C1 segment of cervical spinal cord (tissue), 14 donors: ENCODE measurements around the gene FES.
"Not testable (repeated sequence)": the region's sequence is repeated elsewhere in the genome, so short reads cannot be mapped to it uniquely, and the experiment has no call there.

ENCODE experiments used
- DNase-seq, 14 donors: peaks; one replicate each; lab custom pipeline; 2025; lab: John Stamatoyannopoulos, UW

FES gene

DNA sequence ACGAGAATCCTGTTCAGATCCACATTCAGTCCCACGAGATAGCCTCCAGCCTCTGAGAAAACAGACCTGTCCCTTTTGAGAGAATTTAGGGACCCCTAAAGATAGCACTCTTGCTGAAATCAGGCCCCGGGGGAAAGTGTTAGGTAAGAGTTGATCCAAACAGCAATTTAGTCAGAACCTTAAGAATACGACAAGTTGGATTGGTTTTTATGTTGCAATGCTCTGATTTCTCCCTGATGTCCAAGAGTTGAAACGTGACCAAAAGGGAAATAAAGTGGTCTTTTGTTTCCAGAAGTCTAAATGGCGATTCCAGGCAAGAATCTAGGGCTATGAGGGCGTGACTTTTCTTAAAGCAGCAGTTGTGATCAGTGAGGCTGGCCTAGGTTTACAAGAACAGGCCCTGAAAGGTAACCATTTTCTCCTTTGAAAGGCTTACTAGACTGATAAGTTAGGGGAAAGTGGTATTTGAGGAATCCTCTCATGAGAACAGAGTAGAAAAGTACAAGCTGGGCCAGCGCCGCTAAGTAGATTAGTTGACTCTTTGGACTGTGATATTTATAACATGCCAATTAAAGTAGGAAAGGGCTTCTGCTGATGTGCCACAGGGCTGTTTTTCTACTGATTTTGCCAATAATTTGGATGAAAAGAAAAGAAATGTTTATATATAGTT, 23.7 kb downstream of the FES start:
- DNase-seq: no peak

DNA sequence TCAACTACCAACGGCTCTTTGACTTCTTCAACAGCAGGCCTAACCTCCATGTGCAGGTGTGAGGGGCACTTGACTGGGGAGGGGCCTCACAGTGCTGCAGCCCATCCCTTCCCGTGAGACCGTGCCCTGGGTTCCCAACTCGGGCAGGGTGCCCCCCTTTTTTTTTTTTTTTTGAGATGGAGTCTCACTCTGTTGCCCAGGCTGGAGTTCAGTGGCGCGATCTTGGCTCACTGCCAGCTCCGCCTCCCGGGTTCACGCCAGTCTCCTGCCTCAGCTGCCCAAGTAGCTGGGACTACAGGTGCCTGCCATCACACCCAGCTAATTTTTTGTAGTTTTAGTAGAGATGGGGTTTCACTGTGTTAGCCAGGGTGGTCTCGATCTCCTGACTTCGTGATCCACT, 25.1 kb downstream of the FES start:
- DNase-seq: not testable (repeated sequence)

DNA sequence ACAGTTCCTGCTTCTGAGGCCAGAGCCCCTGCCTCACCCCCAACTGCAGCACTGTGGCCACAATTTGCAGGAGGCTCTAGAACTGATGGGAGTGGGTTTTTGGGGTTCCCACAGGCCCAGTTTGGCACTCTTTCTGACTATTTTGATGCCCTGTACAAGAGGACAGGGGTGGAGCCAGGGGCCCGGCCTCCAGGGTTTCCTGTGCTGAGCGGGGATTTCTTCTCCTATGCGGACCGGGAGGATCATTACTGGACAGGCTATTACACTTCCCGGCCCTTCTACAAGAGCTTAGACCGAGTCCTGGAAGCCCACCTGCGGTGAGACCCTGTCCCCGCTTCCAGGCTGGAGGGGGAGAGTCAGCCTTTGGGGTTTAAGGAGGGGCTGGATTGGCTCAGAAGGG, 25.7 kb downstream of the FES start:
- no peak for DNase-seq

DNA sequence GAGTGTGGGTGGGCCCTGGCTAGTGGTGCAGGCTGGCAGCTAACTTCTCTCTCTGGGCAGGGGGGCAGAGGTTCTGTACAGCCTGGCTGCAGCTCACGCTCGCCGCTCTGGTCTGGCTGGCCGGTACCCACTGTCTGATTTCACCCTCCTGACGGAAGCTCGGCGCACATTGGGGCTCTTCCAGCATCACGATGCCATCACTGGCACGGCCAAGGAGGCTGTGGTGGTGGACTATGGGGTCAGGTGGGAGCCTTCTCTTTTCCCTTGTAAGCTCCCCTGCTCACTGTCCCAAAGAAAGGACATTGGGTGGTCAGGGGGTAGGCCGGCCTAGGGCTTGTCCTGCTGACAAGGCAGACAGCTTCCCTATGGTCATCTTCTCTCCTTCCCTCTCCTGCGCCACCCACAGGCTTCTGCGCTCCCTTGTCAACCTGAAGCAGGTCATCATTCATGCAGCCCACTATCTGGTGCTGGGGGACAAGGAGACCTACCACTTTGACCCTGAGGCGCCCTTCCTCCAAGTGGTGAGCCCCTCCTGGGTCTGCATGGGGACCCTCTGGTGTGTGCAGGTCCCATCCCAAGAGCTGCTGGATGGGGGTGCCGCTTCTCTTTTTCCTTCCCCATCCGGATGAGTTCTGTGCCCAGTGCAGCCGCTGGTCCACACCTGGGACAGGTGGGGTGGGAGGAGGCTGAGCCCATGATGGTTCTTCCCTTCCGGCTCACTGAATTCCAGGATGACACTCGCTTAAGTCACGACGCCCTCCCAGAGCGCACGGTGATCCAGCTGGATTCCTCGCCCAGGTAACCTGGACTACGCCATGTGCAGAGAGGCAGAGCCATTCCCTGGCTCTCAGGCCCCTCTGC, 26.4 kb downstream of the FES start:
- DNase-seq: no peak

DNA sequence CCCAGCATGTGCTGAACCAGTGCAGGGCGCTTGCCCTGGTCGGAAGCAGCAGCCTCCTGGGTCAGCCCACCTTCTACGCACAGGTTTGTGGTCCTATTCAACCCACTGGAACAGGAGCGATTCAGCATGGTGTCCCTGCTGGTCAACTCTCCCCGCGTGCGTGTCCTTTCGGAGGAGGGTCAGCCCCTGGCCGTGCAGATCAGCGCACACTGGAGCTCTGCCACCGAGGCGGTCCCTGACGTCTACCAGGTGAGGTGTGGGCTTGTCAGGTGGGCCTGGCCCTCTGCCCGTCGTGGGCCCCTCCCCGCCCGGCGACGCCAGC, 27.0 kb downstream of the FES start:
- DNase-seq: no peak

DNA sequence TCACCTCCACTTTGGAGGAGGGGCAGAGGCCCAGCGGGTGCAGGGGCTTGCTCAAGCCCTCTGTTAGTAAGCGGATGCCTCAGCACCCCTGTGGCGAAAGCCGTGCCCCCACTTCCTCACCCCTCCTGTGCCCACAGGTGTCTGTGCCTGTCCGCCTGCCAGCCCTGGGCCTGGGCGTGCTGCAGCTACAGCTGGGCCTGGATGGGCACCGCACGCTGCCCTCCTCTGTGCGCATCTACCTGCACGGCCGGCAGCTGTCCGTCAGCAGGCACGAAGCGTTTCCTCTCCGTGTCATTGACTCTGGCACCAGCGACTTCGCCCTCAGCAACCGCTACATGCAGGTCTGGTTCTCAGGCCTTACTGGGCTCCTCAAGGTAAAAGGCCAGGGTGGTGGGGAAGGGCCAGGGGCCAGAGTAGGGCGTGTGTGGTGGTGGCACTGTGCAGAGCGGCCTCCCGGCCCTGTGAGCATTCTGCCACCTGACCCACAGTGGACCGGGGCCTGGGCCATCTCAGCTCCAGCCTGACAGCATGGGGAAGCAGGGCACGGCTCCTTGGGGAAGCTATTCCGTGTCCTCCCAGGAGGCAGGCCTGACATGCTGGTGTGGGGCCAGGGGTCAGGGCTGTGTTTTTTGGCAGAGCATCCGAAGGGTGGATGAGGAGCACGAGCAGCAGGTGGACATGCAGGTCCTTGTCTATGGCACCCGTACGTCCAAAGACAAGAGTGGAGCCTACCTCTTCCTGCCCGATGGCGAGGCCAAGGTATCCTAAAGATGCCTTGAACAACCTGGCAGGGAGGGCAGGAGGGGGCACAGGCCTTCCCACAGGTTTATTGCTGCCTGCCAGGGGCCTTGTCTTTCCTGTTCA, 27.8 kb downstream of the FES start:
- DNase-seq: no peak

DNA sequence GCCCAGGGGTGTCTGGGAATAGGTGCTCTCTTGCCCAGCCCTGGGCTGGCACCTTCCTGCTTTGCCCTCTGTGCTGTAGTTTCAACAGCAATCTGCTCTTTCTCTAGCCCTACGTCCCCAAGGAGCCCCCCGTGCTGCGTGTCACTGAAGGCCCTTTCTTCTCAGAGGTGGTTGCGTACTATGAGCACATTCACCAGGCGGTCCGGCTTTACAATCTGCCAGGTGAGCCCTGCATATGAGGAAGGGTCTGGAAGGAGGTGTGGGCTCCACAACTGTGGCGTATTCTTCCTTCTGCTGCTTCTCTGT, 28.4 kb downstream of the FES start:
- DNase-seq: no peak

DNA sequence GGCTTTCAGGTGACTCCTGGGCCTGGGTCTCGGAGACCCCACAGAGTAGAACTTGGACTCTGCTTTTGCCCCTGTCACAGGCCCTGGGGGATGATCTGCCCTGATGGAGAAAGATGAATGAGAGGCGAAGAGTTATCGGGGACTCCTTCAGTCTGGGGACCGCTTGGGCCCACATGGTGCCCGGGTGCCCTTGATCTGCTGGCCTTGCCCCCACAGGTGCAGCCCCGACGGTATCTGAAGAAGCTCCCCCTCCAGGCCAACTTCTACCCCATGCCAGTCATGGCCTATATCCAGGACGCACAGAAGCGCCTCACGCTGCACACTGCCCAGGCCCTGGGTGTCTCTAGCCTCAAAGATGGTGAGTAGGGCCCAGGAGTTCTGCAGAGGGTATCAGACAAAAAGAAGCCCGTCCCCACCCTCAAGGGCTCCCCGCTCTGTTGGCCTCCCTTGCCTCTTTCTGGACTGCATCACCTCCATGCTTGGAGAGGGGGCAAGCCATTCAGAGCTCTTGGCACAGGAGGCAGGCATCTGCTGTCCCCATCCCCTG, 29.2 kb downstream of the FES start:
- no peak for DNase-seq

DNA sequence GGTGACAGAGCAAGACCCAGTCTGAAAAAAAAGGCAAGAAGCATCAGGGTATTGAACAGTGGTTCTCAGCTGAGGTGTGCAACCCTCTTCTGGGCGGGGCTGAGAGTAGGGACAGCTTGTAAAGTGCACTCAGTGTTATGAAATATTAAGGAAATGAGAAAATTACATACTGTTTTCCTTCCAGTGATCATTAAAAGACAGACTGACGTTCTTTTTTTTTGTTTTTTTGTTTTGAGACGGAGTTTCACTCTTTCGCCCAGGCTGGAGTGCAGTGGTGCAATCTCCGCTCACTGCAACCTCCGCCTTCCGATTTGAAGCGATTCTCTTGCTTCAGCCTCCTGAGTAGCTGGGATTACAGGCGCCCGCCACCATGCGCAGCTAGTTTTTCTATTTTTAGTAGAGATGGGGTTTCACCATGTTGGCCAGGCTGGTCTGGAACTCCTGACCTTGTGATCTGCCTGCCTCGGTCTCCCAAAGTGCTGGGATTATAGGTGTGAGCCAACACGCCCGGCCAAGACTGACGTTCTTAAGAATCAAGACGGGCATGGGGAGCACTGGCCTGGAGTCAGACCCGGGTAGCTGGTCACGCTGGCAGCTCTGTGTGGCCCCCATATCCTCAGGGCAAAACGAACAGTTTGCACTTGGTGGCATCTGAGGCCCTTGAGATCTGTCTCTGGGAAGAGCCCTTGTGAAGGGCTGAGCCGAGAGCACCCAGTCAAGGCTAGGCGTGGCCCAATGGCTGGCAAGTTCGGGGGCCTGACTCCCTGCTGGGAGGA, 30.2 kb downstream of the FES start:
- no peak for DNase-seq

DNA sequence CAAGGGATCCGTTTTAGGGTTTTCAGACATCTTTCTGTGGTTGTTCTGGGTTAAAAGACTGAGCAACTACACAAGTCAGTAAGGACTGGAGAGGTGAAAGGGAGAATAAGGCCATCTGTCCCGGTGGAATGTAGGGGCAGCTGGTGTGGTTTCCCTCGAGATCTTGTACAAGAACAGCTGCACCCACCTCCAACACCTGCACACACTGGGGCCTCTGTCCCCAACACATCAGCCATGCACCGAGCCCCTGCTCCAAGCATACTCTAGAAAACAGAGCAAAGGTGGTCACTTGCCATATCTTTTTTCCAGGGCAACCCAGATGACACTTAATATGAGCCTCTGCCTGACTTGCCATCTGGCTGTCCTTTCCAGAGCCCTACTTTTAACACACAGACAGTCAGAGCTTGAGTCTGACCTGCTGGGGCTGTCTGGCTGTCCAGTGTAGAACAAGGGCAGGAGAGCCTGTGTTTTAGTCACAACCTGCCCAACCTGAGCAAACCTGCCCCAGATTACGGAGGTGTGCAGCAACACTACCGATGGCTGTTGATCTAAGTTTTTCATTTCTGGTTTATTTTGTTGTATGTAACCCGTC, 31.0 kb downstream of the FES start:
- no peak for DNase-seq

DNA sequence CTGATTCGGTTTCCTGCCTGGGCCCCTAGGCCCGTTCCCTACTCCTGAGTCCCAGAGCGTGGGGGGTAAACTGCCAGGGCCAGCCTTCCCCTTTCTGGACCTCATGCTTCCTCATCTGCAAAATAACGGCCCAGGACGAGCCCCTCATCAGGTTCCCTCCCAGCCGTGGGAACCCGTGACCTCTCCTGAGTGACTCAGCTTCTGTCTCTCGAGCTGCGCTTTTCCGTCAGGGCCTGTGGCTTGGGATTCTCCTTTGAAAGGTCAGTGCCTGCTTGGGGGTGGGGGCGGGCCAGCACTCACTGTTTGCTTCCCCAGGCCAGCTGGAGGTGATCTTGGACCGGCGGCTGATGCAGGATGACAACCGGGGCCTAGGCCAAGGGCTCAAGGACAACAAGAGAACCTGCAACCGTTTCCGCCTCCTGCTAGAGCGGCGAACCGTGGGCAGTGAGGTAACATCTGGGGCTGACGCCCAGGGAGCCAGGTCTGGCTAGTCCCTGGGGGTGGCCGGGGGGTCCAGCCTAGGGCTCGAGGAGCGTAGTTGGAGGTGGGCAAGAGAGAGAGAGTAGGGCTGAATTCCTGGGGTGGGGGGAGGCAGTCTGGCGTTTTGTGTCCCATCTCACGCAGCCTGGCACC, 31.6 kb downstream of the FES start:
- peak in 5 of 14 donors; percentile 9 to 62 (median 16) for DNase-seq

DNA sequence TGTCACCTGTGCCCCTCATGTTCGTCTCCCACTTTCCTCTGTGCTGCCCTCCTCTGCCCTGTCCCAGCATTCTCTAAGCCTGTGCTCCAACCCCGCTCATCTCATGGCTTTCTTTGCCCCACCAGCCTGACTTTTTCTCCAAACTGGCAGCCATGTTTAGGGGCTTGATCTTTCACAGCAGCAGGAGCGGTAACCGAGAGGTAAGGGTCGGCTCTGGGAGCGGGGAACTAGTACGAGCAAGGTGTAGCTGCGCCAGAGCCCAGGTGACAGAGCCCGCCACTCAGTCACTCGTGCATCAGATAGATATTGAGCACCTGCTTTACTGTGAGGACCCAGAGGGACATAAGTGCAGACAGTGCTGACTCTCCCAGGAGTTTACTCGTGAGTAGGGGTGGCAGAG, 32.2 kb downstream of the FES start:
- no peak for DNase-seq

DNA sequence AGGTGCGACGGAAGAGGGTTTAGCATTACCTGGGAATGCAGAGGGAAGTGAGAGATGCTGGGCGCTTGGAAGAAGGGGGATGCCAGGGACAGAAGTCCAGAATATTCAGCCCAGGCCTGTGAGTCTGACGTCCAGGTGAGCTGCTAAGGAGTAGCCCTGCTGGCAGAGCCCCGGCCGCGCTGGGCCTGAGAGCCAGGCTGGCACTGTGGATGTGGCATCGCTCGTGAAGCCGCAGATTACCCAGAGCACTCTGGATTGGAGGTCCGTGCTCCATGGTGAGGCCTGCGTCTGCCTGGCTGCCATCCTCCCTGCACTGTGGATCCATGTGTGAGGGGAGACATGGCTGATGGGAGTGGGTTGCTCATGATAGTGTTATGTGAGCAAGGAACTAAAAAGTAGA, 33.3 kb downstream of the FES start:
- DNase-seq: no peak

DNA sequence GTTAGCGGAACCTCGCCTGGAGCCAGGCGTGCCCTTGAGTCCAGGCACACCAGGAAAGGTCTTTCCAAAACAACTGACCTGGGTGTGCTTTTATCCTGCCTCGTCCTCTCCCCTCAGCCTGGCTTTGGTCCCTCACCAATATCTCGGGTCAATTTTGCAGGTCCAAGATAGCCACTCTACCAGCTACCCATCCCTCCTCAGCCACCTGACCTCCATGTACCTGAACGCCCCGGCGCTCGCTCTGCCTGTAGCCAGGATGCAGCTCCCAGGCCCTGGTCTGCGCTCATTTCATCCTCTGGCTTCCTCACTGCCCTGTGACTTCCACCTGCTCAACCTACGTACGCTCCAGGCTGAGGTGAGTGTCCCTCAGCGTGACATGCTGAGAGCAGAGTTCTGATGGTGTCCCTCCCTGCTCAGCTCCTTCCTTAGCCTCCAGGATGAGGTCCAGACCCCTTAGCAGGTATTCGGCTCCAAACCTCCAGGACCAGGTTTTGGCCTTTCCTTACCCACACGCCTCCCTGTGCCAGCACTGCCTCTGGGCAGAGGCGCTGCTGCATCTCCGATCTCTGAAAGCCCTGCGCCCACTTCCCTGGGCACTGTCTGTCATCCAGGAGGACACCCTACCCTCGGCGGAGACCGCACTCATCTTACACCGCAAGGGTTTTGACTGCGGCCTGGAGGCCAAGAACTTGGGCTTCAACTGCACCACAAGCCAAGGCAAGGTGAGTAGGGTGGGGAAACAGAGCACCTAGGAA, 33.9 kb downstream of the FES start:
- no peak for DNase-seq

DNA sequence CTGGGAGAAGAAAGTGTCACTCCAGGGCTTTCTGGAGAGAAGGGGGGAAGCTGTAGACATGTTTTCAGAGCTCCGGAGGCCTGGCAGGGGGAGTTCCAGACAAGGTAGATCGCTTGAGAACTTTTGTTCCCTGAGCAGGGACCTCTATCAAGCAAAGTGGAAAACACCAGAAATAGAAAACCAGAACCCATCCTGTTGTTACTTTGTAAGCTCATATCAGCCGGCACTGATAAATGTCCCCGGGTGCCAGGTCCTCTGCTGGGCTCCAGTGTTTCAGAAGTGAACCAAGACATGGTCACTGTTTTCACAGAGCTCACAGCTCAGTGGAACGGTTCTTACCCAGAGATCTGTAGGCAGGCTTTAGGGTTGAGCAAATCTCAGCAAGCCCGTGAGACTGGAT, 34.5 kb downstream of the FES start:
- no peak for DNase-seq

DNA sequence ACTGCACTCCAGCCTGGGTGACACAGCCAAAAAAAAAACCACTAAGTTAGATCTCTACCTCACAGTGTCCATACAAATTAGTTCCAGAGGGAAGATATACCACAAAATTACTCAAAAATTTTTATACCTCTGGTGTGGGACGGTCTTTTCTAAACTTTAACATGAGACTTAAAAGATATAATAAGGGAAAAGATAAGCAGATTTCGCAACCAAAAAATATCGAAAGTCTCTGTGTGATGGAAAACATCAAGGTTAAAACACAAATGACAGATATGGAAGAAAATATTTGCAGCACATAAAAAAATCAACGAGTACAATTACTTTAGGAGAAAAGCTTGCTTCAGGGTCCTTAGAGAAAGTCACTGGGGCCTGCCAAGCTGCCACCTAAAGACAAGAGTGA, 37.6 kb downstream of the FES start:
- DNase-seq: no peak

DNA sequence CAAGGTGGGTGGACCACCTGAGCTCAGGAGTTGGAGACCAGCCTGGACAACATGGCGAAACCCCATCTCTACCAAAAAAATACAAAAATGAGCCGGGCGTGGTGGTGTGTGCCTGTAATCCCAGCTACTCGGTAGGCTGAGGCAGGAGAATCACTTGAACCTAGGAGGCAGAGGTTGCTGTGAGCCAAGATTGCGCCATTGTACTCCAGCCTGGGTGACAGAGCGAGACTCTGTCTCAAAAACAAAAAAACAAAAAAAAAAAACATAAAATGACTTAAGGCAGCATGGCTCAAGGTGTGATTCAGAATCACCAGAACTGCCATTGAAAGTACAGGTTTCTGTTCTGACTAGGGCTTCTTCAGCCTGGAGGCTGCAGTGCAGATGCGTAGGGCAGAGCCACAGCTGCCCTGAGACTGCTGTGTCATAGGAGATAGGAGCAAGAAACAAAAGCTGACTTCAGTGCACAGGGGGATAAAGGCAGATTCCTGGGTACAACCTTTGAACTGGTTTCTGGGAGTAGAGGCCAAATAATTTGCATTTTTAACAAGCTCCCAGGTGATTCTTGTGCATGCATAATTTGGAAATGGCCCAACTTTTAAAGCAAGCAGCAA, 38.5 kb downstream of the FES start:
- not testable (repeated sequence) for DNase-seq

DNA sequence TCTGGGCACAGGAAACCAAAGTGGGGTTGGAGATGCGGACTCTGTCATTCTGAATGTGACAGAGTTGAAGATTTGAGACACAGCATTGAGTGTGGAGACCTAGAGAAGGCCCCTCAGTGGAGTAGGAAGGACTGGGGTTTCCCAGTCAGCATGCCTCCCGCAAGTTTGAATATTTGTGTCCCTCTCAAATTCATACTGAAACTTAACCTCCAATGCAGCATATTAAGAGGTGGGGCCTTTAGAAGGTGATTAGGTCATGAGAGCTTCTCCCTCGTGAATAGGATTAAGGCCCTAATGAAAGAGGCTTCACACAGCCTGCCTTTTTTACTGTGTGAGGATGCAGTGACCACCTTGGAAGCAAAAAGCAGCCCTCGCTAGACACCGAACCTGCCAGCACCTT, 40.1 kb downstream of the FES start:
- no peak for DNase-seq

DNA sequence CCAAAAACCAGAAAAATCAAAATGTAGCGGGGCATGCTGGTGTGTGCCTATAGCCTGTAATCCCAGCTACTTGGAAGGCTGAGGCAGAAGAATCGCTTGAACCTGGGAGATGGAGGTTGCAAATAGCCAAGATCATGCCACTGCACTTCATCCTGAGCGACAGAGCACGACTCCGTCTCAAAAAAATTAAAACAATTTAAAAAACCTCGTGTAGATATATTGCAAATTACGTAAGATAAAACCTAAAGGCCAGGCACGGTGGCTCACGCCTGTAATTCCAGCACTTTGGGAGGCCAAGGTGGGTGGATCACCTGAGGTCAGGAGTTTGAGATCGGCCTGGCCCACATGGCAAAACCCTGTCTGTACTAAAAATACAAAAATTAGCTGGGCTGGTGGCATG, 42.5 kb downstream of the FES start:
- DNase-seq: not testable (repeated sequence)

DNA sequence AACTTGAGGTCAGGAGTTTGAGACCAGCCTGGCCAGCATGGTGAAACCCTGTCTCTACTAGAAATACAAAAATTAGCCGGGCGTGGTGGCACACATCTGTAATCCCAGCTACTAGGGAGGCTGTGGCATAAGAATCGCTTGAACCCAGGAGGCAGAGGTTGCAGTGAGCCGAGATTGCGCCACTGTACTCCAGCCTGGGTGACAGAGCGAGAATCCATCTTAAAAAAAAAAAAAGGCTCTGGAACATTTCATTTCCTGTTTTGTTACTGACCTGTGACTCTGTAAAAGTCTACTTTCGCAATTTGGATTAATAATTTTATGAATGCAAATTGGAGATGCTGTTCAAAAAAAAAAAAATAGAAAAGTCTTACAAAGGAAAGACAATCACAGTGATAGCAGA, 43.8 kb downstream of the FES start:
- not testable (repeated sequence) for DNase-seq
